ENCODE results near the gene OS9. TPM values are rescaled to one million over a fixed set of nuclear protein-coding genes. Genes with fewer than 3 reads are reported as not detected.
A peak's percentile ranks its signal among the peaks of the same experiment; 100 is the strongest.

The OS9 gene
- total and polyA plus RNA-seq, 2 of the 4 experiments (the other 2 are of a cell fraction) = 159 to 272 TPM

DNA sequence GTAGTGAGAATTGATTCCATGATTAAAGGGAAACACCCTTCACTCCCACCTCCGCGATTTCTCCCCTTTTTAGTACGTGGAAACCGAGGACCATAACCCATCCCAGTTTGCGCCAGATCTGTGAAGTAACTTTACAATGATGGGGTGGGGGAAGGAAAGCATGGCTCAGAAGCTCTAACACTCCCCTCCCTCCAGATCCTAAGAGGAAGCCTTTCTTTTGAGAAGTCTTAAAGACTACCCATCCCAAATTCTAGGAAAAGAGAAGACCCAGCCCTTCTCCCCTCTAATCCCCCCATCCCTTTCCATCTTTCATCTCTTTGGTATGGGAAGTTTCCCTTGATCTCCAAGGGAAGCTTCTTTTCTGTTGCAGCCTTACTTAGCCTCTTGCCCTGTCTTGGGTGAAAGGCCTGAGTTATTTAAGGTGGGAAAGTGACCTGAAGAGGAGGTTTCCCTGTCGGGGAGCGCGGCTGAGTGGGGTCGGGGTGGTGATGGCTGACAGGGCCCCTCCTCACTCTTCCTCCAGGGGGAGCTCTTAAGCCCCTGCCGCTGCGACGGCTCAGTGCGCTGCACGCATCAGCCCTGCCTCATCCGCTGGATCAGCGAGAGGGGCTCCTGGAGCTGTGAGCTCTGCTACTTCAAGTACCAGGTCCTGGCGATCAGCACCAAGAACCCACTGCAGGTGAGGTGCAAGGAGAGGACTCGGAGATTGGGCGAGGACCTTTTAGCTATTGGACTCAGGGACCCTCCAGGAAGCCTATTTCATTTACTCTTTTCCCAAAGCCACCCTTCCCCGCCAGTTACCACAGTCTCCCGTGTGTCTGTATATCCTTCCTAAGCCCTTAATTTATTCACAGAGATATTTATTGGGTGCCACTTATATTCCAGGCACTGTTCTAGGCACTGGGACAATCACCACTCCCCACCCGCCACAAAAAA is 62.7 kb downstream of the OS9 start:
- H4K8ac ChIP-seq (ENCODE audit: low read depth in 2 of 2, low read length in 2 of 2) = no peak overlapping the region
- no peak overlapping the region for H3K18ac ChIP-seq (ENCODE audit: low read depth, low read length)
- H3K36me3 ChIP-seq (ENCODE audit: control insufficient read depth, insufficient read depth, low read length) = peaks cover 9% of the 10 kb centered on the region
- no peak overlapping the region for H4K5ac ChIP-seq (ENCODE audit: low read depth, low read length)
- H3K4me1 ChIP-seq (ENCODE audit: control insufficient read depth, insufficient read depth, low read length) = peaks cover 3% of the 10 kb centered on the region; the same call in 1 of the 2 replicates
- H2AK5ac ChIP-seq (ENCODE audit: low read depth, low read length) = no peak overlapping the region
- no peaks in the 10 kb centered on the region; the same call in 1 of the 2 replicates for H4K20me1 ChIP-seq (ENCODE audit: insufficient read depth, low read length)
- peak overlapping the region; percentile 35 for H3K4me2 ChIP-seq (ENCODE audit: low read depth, low read length)
- H3K9me3 ChIP-seq (ENCODE audit: control insufficient read depth, insufficient read depth, low read length) = no peaks in the 10 kb centered on the region
- ChIA-PET CTCF (interaction anchor here (0.7 kb wide), 1 partner anchor 186 kb away, joined by 3 read pairs; no protein-coding TSS in a partner anchor), POLR2A (ENCODE audit: unreplicated experiment) (no interaction called here)
- H3K4ac ChIP-seq (ENCODE audit: low read depth, low read length) = no peak overlapping the region
- no peak overlapping the region for H3K23ac ChIP-seq (ENCODE audit: low read depth, low read length)
- no peak overlapping the region for H3K56ac ChIP-seq (ENCODE audit: extremely low read depth, insufficient read depth, low read length)
- H3K9me1 ChIP-seq (ENCODE audit: insufficient read depth, low read length) = peaks cover 4% of the 10 kb centered on the region
- H2BK15ac ChIP-seq (ENCODE audit: low read depth, low read length) = no peak overlapping the region
- no TSS peak for BruUV-seq (replicated peaks)
- H3K9ac ChIP-seq (ENCODE audit: low read depth, low read length) = no peak overlapping the region
- in situ Hi-C loops (cut with MboI; ENCODE audit: low sequenced_read_pairs) = no loop called here
- no peak overlapping the region for H2AK9ac ChIP-seq (replicated peaks; ENCODE audit: low read depth, low read length, poor library complexity)
- H3K27me3 ChIP-seq (ENCODE audit: control insufficient read depth, insufficient read depth, low read length) = peaks cover 10% of the 10 kb centered on the region
- H2BK20ac ChIP-seq (ENCODE audit: low read depth, low read length) = no peak overlapping the region
- H3K79me1 ChIP-seq (ENCODE audit: low read depth in 1 of 2, low read length in 2 of 2) = peaks cover 0 to 9% of the 10 kb centered on the region in 2 experiments; a peak in 3 of 4 replicates
- 64% methylated on average over 9 of the region's 22 CpGs; no CpG with 5 or more reads in 1 of the 2 experiments for WGBS, 2 experiments (ENCODE audit: extremely low coverage in 2 of 2, insufficient read length in 1 of 2)
- no peak overlapping the region for H4K91ac ChIP-seq (ENCODE audit: insufficient read depth, low read depth, low read length)
- ATAC-seq (ENCODE audit: low read depth) (no peak), DNase-seq (no peak)
- no peak overlapping the region for H3K27ac ChIP-seq (ENCODE audit: insufficient read depth, low read length)
- dilution Hi-C loops (cut with HindIII; ENCODE audit: low sequenced_read_pairs, unreplicated experiment) = no loop called here
- no peak overlapping the region for H3K14ac ChIP-seq (replicated peaks; ENCODE audit: low read depth, low read length)
- intact Hi-C loops (cut with micrococcal nuclease) = no loop called here
- H2BK5ac ChIP-seq (ENCODE audit: low read depth, low read length, poor library complexity, severe bottlenecking) = no peak overlapping the region
- no peak overlapping the region for H2BK120ac ChIP-seq (ENCODE audit: low read depth, low read length)
- no peak overlapping the region for H3K4me3 ChIP-seq (ENCODE audit: insufficient read depth, low read depth, low read length)
- H2AFZ ChIP-seq (replicated peaks; ENCODE audit: low read length, poor library complexity) = peak overlapping the region; percentile 12
- TF ChIP-seq SMC3 (IDR thresholded peaks at IDR 0.05; ENCODE audit: low read depth, low read length) (0 out of 2 replicates have a peak, but pooled peaks have one; percentile 6), MAZ (IDR thresholded peaks at IDR 0.05; ENCODE audit: borderline replicate concordance, low read depth, low read length) (no peak), RAD21 (IDR thresholded peaks at IDR 0.05; ENCODE audit: low read length) (peak; percentile 28), NFE2L2 (IDR thresholded peaks at IDR 0.05; ENCODE audit: low read depth, low read length) (no peak), RFX5 (IDR thresholded peaks at IDR 0.05; ENCODE audit: low read depth, low read length) (no peak), CEBPB (IDR thresholded peaks at IDR 0.05; ENCODE audit: low read depth, low read length) (no peak), POLR2A (IDR thresholded peaks at IDR 0.05; ENCODE audit: low read depth, low read length) (no peak), RCOR1 (IDR thresholded peaks at IDR 0.05; ENCODE audit: insufficient replicate concordance, low read length) (no peak)
- TF ChIP-seq, protein P1, sequence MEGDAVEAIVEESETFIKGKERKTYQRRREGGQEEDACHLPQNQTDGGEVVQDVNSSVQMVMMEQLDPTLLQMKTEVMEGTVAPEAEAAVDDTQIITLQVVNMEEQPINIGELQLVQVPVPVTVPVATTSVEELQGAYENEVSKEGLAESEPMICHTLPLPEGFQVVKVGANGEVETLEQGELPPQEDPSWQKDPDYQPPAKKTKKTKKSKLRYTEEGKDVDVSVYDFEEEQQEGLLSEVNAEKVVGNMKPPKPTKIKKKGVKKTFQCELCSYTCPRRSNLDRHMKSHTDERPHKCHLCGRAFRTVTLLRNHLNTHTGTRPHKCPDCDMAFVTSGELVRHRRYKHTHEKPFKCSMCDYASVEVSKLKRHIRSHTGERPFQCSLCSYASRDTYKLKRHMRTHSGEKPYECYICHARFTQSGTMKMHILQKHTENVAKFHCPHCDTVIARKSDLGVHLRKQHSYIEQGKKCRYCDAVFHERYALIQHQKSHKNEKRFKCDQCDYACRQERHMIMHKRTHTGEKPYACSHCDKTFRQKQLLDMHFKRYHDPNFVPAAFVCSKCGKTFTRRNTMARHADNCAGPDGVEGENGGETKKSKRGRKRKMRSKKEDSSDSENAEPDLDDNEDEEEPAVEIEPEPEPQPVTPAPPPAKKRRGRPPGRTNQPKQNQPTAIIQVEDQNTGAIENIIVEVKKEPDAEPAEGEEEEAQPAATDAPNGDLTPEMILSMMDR (conservative IDR thresholded peaks at IDR 0.05; ENCODE audit: low read depth, low read length) = peak; percentile 56

Data from IMR-90 (cell line).